Measurements from ENCODE around the gene RELL1.
A peak's percentile ranks its signal among the peaks of the same experiment; 100 is the strongest.

The RELL1 gene

DNA sequence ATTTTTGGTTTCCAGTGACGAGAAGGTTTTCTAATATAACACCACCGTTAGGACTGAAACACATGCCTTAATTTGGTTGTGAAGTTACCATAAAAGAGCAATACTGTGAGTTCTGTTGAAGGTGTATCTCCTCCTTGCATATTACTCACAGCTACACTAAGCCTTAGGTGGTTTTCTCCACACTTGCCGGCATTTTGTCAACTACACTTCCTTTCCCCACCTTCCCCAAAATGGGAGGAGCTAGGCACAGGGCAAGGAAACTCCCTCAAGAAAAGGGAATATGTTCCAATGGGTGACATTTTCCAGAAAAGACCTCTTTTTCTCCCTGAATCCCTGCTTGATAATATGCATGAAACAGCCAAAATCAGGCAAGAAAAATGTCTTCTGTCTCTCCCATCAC, 44.8 kb downstream of the RELL1 start:
- ChIA-PET CTCF (no interaction called here), POLR2A (no interaction called here)
- H3K4me3 ChIP-seq (ENCODE audit: low read depth, low read length): no peak overlapping the region
- TF ChIP-seq ZNF292 (tag by site-specific recombination; IDR thresholded peaks at IDR 0.05; ENCODE audit: borderline replicate concordance, low read depth): no peak
- TF ChIP-seq ZNF621 (tag by site-specific recombination; IDR thresholded peaks at IDR 0.05): no peak
- TF ChIP-seq OVOL3 (tag by site-specific recombination; IDR thresholded peaks at IDR 0.05): no peak
- no peak for TF ChIP-seq KLF16 (tag by site-specific recombination; IDR thresholded peaks at IDR 0.05)
- no peak for TF ChIP-seq ZNF211 (tag by site-specific recombination; IDR thresholded peaks at IDR 0.05; ENCODE audit: low read depth)
- no peak for TF ChIP-seq ZNF2 (tag by site-specific recombination; IDR thresholded peaks at IDR 0.05)
- TF ChIP-seq, protein P1, sequence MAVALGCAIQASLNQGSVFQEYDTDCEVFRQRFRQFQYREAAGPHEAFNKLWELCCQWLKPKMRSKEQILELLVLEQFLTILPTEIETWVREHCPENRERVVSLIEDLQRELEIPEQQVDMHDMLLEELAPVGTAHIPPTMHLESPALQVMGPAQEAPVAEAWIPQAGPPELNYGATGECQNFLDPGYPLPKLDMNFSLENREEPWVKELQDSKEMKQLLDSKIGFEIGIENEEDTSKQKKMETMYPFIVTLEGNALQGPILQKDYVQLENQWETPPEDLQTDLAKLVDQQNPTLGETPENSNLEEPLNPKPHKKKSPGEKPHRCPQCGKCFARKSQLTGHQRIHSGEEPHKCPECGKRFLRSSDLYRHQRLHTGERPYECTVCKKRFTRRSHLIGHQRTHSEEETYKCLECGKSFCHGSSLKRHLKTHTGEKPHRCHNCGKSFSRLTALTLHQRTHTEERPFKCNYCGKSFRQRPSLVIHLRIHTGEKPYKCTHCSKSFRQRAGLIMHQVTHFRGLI (tag by site-specific recombination; IDR thresholded peaks at IDR 0.05): no peak
- no peak for TF ChIP-seq KLF9 (tag by site-specific recombination; IDR thresholded peaks at IDR 0.05; ENCODE audit: low read depth)
- no peak for TF ChIP-seq ZNF514 (tag by site-specific recombination; IDR thresholded peaks at IDR 0.05)
- TF ChIP-seq ZNF324 (tag by site-specific recombination; IDR thresholded peaks at IDR 0.05): no peak
- no peak for TF ChIP-seq ZSCAN16 (tag by site-specific recombination; IDR thresholded peaks at IDR 0.05)
- TF ChIP-seq ZNF121 (tag by site-specific recombination; IDR thresholded peaks at IDR 0.05): no peak
- TF ChIP-seq HOXD13 (CRISPR knock-in tag; IDR thresholded peaks at IDR 0.05; ENCODE audit: borderline replicate concordance): no peak
- TF ChIP-seq, protein P2, sequence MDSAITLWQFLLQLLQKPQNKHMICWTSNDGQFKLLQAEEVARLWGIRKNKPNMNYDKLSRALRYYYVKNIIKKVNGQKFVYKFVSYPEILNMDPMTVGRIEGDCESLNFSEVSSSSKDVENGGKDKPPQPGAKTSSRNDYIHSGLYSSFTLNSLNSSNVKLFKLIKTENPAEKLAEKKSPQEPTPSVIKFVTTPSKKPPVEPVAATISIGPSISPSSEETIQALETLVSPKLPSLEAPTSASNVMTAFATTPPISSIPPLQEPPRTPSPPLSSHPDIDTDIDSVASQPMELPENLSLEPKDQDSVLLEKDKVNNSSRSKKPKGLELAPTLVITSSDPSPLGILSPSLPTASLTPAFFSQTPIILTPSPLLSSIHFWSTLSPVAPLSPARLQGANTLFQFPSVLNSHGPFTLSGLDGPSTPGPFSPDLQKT (IDR thresholded peaks at IDR 0.05; ENCODE audit: borderline replicate concordance, low read depth, low read length): no peak
- no peaks in the 10 kb centered on the region for H3K9me3 ChIP-seq (ENCODE audit: control insufficient read depth, insufficient read depth, low read depth, low read length)
- no peaks in the 10 kb centered on the region for H3K4me1 ChIP-seq (ENCODE audit: control insufficient read depth, insufficient read depth, low read length)
- no peak overlapping the region for H3K27ac ChIP-seq (ENCODE audit: extremely low read depth, low read depth, low read length)
- H3K36me3 ChIP-seq (ENCODE audit: control insufficient read depth in 2 of 2, insufficient read depth in 1 of 2, low read length in 2 of 2): peaks cover 0 to 24% of the 10 kb centered on the region in 2 experiments; a peak in 1 of 3 replicates

DNA sequence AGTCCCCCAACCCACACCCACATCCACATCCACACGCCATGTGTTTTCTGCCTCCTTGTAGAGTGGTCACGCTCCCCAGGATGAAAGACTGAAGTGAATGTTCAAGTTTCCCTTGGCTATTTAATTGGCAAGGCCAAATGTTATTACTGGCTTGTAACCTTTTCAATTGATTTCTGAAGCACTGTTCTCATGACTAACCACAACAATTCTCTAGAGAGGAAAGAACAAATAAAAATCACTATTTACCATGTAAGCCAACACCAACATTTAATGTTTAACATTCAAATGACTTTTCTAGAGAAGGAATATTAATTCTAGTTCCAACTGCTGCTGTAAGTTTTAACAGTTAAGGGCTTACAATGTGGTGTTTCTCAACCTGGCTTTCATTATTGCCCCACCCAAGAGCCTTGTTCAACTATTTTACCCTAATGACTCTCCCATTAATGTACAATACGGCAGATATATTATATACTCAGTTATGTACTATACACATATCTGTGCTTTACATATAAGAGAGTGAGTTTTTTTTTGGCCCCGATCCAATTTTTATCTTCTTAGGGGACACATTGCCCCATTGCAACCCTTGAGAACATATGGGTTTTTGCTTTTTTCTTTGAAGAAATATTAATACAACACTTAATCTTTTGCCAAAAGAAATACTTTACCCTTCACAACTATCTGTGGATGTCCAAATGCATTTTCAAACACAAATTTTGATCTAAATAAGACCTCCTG, 46.5 kb downstream of the RELL1 start:
- Histone ChIP-seq H3K4me1 (ENCODE audit: control insufficient read depth, insufficient read depth, low read length) (no peaks in the 10 kb centered on the region), H3K36me3 (ENCODE audit: control insufficient read depth in 2 of 2, insufficient read depth in 1 of 2, low read length in 2 of 2) (peaks cover 0 to 21% of the 10 kb centered on the region in 2 experiments; a peak in 1 of 3 replicates), H3K4me3 (ENCODE audit: low read depth, low read length) (no peak overlapping the region), H3K27ac (ENCODE audit: extremely low read depth, low read depth, low read length) (no peak overlapping the region), H3K9me3 (ENCODE audit: control insufficient read depth, insufficient read depth, low read depth, low read length) (no peaks in the 10 kb centered on the region)
- TF ChIP-seq, protein P3, sequence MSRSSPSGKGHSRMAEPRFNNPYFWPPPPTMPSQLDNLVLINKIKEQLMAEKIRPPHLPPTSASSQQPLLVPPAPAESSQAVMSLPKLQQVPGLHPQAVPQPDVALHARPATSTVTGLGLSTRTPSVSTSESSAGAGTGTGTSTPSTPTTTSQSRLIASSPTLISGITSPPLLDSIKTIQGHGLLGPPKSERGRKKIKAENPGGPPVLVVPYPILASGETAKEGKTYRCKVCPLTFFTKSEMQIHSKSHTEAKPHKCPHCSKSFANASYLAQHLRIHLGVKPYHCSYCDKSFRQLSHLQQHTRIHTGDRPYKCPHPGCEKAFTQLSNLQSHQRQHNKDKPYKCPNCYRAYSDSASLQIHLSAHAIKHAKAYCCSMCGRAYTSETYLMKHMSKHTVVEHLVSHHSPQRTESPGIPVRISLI (tag by site-specific recombination; IDR thresholded peaks at IDR 0.05): 0 out of 2 replicates have a peak, but pooled peaks have one; percentile 4
- TF ChIP-seq, protein P4, sequence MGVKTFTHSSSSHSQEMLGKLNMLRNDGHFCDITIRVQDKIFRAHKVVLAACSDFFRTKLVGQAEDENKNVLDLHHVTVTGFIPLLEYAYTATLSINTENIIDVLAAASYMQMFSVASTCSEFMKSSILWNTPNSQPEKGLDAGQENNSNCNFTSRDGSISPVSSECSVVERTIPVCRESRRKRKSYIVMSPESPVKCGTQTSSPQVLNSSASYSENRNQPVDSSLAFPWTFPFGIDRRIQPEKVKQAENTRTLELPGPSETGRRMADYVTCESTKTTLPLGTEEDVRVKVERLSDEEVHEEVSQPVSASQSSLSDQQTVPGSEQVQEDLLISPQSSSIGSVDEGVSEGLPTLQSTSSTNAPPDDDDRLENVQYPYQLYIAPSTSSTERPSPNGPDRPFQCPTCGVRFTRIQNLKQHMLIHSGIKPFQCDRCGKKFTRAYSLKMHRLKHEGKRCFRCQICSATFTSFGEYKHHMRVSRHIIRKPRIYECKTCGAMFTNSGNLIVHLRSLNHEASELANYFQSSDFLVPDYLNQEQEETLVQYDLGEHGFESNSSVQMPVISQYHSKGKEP (tag by site-specific recombination; IDR thresholded peaks at IDR 0.05): no peak
- TF ChIP-seq, protein P5, sequence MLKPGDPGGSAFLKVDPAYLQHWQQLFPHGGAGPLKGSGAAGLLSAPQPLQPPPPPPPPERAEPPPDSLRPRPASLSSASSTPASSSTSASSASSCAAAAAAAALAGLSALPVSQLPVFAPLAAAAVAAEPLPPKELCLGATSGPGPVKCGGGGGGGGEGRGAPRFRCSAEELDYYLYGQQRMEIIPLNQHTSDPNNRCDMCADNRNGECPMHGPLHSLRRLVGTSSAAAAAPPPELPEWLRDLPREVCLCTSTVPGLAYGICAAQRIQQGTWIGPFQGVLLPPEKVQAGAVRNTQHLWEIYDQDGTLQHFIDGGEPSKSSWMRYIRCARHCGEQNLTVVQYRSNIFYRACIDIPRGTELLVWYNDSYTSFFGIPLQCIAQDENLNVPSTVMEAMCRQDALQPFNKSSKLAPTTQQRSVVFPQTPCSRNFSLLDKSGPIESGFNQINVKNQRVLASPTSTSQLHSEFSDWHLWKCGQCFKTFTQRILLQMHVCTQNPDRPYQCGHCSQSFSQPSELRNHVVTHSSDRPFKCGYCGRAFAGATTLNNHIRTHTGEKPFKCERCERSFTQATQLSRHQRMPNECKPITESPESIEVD (tag by site-specific recombination; IDR thresholded peaks at IDR 0.05): 0 out of 2 replicates have a peak, but pooled peaks have one; percentile 31
- POLR2A ChIA-PET: no interaction called here
- CTCF ChIA-PET: no interaction called here
